Prostate gland (tissue), 2 donors: Measurements from ENCODE around the gene TBC1D22A.

Experiments
- POLR2AphosphoS5 ChIP-seq: sonication (generic); formaldehyde crosslinking; IDR thresholded peaks from one replicate; pipeline ENCODE4 v1.6.1; 2017; ENCODE audit warnings: antibody characterized with exemption
- TF ChIP-seq, protein P1 (sequence below), 4 experiments: fragments of 200-600 bp in 2 of 4; fragments of 450-650 bp in 2 of 4; sonication (generic) in 2 of 4; IDR thresholded peaks; 1 replicate in 3 of 4; 2 replicates in 1 of 4; pipeline ENCODE4 v1.5.1; 2016 to 2019; ENCODE audit warnings: antibody characterized with exemption in 4 of 4, mild to moderate bottlenecking in 2 of 4, moderate library complexity in 2 of 4

DNA sequence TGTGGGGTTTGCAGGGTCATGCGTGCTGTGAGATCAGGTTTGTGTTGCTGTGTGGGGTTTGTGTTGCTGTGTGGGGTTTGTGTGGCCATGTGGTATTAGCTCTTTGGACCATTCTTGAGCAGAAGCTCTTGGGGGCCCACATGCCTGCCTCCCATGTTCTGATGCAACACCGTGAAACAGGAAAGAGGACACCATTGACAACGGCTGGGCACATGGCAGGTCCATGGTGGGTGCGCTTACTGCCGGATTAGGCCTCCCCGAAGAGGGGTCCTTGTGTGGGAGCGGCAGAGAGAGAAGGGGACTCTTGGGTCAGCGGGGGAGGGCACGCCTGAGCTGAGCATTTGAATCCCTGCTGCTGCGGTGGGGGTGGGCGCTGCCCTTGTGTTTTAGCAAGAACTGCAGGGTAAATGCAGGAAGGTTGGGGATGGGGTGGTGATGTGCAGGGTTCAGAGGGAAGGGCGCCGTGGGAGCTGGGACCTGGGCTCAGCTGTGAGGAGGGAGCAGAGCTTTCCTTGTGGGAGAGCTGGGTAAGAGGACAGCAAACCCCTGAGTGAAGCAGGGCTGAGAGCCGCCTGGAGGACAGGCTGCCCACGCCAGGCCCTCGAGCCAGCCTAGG, 361.5 kb downstream of the TBC1D22A start:
- TF ChIP-seq, protein P1, sequence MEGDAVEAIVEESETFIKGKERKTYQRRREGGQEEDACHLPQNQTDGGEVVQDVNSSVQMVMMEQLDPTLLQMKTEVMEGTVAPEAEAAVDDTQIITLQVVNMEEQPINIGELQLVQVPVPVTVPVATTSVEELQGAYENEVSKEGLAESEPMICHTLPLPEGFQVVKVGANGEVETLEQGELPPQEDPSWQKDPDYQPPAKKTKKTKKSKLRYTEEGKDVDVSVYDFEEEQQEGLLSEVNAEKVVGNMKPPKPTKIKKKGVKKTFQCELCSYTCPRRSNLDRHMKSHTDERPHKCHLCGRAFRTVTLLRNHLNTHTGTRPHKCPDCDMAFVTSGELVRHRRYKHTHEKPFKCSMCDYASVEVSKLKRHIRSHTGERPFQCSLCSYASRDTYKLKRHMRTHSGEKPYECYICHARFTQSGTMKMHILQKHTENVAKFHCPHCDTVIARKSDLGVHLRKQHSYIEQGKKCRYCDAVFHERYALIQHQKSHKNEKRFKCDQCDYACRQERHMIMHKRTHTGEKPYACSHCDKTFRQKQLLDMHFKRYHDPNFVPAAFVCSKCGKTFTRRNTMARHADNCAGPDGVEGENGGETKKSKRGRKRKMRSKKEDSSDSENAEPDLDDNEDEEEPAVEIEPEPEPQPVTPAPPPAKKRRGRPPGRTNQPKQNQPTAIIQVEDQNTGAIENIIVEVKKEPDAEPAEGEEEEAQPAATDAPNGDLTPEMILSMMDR (IDR thresholded peaks at IDR 0.05), result no peak
- TF ChIP-seq POLR2AphosphoS5, result no peak
